HepG2 (cell line): Measurements from ENCODE around the gene CDCP1. TPM values are rescaled to one million over a fixed set of nuclear protein-coding genes. Genes with fewer than 3 reads are reported as not detected.

ENCODE experiments used
- ATF7-NPFF ChIP-seq: sonication (generic); formaldehyde crosslinking; IDR thresholded peaks from 2 replicates; pipeline ENCODE4 v1.8.1; 2023; ENCODE audit warnings: mild to moderate bottlenecking, low read depth, missing genetic modification reagents, moderate library complexity
- ATM ChIP-seq: fragments of 450-650 bp; IDR thresholded peaks from 2 replicates; pipeline ENCODE4 v1.7.1; 2017; ENCODE audit warnings: mild to moderate bottlenecking, borderline replicate concordance
- BHLHE40 ChIP-seq: IDR thresholded peaks from 2 replicates; pipeline ENCODE4 v1.6.1; 2011; ENCODE audit warnings: low read length, improper control_type of control experiment
- FOSL2 ChIP-seq: sonication (generic); formaldehyde crosslinking; IDR thresholded peaks from 2 replicates; pipeline ENCODE4 v1.4.0; 2020; ENCODE audit warnings: missing genetic modification reagents
- FOXA1 ChIP-seq, 2 experiments: fragments of 450-650 bp in 1 of 2; sonication (generic) in 1 of 2; formaldehyde crosslinking in 1 of 2; IDR thresholded peaks; 2 replicates each; pipeline versions ENCODE4 v1.4.0 to v1.6.1; 2016 to 2020; ENCODE audit warnings: missing genetic modification reagents in 1 of 2
- KDM4B ChIP-seq: sonication (generic); formaldehyde crosslinking; IDR thresholded peaks from 2 replicates; pipeline ENCODE4 v1.4.0; 2020; ENCODE audit warnings: missing genetic modification reagents
- KLF16 ChIP-seq, 2 experiments: sonication (generic) in 1 of 2; formaldehyde crosslinking in 1 of 2; IDR thresholded peaks; 2 replicates each; pipeline versions ENCODE4 v1.6.1 to v1.8.0; 2016 to 2023; ENCODE audit warnings: missing genetic modification reagents in 2 of 2, missing compliant biosample characterization in 1 of 2
- MXD4 ChIP-seq: IDR thresholded peaks from 2 replicates; pipeline ENCODE4 v1.6.1; 2016; ENCODE audit warnings: mild to moderate bottlenecking, missing biosample characterization, missing genetic modification reagents
- PAF1 ChIP-seq: IDR thresholded peaks from 2 replicates; pipeline ENCODE4 v1.6.1; 2016; ENCODE audit warnings: missing genetic modification reagents, missing compliant biosample characterization
- SIX1 ChIP-seq: sonication (generic); formaldehyde crosslinking; IDR thresholded peaks from 2 replicates; pipeline ENCODE4 v1.4.0; 2020; ENCODE audit warnings: missing genetic modification reagents, borderline replicate concordance
- SNAPC2 ChIP-seq: sonication (generic); formaldehyde crosslinking; IDR thresholded peaks from 2 replicates; pipeline ENCODE4 v1.8.1; 2022; ENCODE audit warnings: mild to moderate bottlenecking, missing genetic modification reagents
- SRSF1 ChIP-seq: fragments of 200-400 bp; formaldehyde crosslinking; optimal IDR thresholded peaks from 2 replicates; pipeline ENCODE3; 2017; ENCODE audit warnings: mild to moderate bottlenecking, low read depth, low read length, moderate library complexity
- TEAD3 ChIP-seq: optimal IDR thresholded peaks from 2 replicates; pipeline ENCODE3; 2016; ENCODE audit warnings: borderline replicate concordance
- ZFP1 ChIP-seq: IDR thresholded peaks from 2 replicates; pipeline ENCODE4 v1.6.1; 2016
- ZNF431 ChIP-seq: sonication (generic); formaldehyde crosslinking; IDR thresholded peaks from 2 replicates; pipeline ENCODE4 v1.9.0; 2022; ENCODE audit warnings: missing genetic modification reagents, low read depth, mild to moderate bottlenecking, borderline replicate concordance
- ZNF512B ChIP-seq: sonication (generic); formaldehyde crosslinking; IDR thresholded peaks from 2 replicates; pipeline ENCODE4 v1.5.1; 2020; ENCODE audit warnings: missing genetic modification reagents, mild to moderate bottlenecking, borderline replicate concordance
- ZNF614 ChIP-seq: IDR thresholded peaks from 2 replicates; pipeline ENCODE4 v1.6.1; 2018; ENCODE audit warnings: missing biosample characterization, missing genetic modification reagents, inconsistent platforms, borderline replicate concordance
- ZNF782 ChIP-seq: sonication (generic); formaldehyde crosslinking; IDR thresholded peaks from 2 replicates; pipeline ENCODE4 v1.4.0; 2020; ENCODE audit warnings: missing genetic modification reagents, mild to moderate bottlenecking, borderline replicate concordance
- polyA plus RNA-seq, 8 experiments: library from polyadenylated mRNA; depleted of rRNA in 3 of 8; stranded (reverse) in 7 of 8; unstranded in 1 of 8; fragments of >200 nt; fragmentation: Illumina TruSeq in 4 of 8; extraction: Trizol in 4 of 8; gene quantifications; 2 replicates each; pipeline versions ENCODE4 v1.2.1 to v1.2.3, GENCODE V29; 2011 to 2016; ENCODE audit warnings: low read depth in 4 of 8, missing spikeins in 1 of 8, mixed read lengths in 1 of 8; ENCODE audit not compliant: insufficient read depth in 1 of 8
- total RNA-seq, 5 experiments: library from RNA; depleted of rRNA; stranded (reverse); fragments of >200 nt; fragmentation: Illumina TruSeq; extraction: Trizol; gene quantifications; 2 replicates each; pipeline ENCODE4 v1.2.3, GENCODE V29; 2016; ENCODE audit warnings: low read depth in 1 of 5
- TF ChIP-seq, protein P1 (sequence below): sonication (generic); formaldehyde crosslinking; IDR thresholded peaks from 2 replicates; pipeline ENCODE4 v1.4.0; 2020; ENCODE audit warnings: missing genetic modification reagents, borderline replicate concordance
- TF ChIP-seq, protein P2 (sequence below): sonication (generic); formaldehyde crosslinking; IDR thresholded peaks from 2 replicates; pipeline ENCODE4 v1.5.0; 2020; ENCODE audit warnings: missing genetic modification reagents

The CDCP1 gene
- total and polyA plus RNA-seq, 2 of the 13 experiments (the other 11 are each of a cell fraction or from before 2014, with no cell fraction given): 0.11 to 0.18 TPM

GRCh38 chr3:45037720-45038455 lies 108.3 kb downstream of the CDCP1 start (continued):
- TF ChIP-seq, protein P1, sequence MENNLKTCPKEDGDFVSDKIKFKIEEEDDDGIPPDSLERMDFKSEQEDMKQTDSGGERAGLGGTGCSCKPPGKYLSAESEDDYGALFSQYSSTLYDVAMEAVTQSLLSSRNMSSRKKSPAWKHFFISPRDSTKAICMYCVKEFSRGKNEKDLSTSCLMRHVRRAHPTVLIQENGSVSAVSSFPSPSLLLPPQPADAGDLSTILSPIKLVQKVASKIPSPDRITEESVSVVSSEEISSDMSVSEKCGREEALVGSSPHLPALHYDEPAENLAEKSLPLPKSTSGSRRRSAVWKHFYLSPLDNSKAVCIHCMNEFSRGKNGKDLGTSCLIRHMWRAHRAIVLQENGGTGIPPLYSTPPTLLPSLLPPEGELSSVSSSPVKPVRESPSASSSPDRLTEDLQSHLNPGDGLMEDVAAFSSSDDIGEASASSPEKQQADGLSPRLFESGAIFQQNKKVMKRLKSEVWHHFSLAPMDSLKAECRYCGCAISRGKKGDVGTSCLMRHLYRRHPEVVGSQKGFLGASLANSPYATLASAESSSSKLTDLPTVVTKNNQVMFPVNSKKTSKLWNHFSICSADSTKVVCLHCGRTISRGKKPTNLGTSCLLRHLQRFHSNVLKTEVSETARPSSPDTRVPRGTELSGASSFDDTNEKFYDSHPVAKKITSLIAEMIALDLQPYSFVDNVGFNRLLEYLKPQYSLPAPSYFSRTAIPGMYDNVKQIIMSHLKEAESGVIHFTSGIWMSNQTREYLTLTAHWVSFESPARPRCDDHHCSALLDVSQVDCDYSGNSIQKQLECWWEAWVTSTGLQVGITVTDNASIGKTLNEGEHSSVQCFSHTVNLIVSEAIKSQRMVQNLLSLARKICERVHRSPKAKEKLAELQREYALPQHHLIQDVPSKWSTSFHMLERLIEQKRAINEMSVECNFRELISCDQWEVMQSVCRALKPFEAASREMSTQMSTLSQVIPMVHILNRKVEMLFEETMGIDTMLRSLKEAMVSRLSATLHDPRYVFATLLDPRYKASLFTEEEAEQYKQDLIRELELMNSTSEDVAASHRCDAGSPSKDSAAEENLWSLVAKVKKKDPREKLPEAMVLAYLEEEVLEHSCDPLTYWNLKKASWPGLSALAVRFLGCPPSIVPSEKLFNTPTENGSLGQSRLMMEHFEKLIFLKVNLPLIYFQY (CRISPR knock-in tag): 0 out of 2 replicates have a peak, but pooled peaks have one; percentile 54
- no peak for TF ChIP-seq SRSF1
- no peak for TF ChIP-seq ZNF782 (CRISPR knock-in tag)
- 0 out of 2 replicates have a peak, but pooled peaks have one; percentile 47 for TF ChIP-seq ZNF512B (CRISPR knock-in tag)
- TF ChIP-seq ZNF431 (CRISPR knock-in tag): no peak
- TF ChIP-seq SNAPC2 (CRISPR knock-in tag): no peak
- TF ChIP-seq ZFP1 (CRISPR knock-in tag): no peak
- TF ChIP-seq FOSL2: peak; percentile 58
- TF ChIP-seq ATM: no peak
- TF ChIP-seq TEAD3: peak; percentile 80
- TF ChIP-seq KLF16 (CRISPR knock-in tag; IDR thresholded peaks at IDR 0.05): 0 out of 4 replicates have a peak, but pooled peaks of 1 of the 2 experiments have one; percentile 53
- no peak for TF ChIP-seq FOXA1 (IDR thresholded peaks at IDR 0.05)
- TF ChIP-seq FOXA1 (CRISPR knock-in tag; IDR thresholded peaks at IDR 0.05): peak; percentile 28; the same call in 1 of the 2 replicates
- no peak for TF ChIP-seq KDM4B
- TF ChIP-seq PAF1: no peak
- peak; percentile 45; the same call in 1 of the 2 replicates for TF ChIP-seq ZNF614 (CRISPR knock-in tag)
- no peak for TF ChIP-seq SIX1 (CRISPR knock-in tag)
- TF ChIP-seq BHLHE40: 0 out of 2 replicates have a peak, but pooled peaks have one; percentile 26
- 0 out of 2 replicates have a peak, but pooled peaks have one; percentile 44 for TF ChIP-seq MXD4 (CRISPR knock-in tag)
- TF ChIP-seq, protein P2, sequence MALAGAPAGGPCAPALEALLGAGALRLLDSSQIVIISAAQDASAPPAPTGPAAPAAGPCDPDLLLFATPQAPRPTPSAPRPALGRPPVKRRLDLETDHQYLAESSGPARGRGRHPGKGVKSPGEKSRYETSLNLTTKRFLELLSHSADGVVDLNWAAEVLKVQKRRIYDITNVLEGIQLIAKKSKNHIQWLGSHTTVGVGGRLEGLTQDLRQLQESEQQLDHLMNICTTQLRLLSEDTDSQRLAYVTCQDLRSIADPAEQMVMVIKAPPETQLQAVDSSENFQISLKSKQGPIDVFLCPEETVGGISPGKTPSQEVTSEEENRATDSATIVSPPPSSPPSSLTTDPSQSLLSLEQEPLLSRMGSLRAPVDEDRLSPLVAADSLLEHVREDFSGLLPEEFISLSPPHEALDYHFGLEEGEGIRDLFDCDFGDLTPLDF (CRISPR knock-in tag): no peak
- TF ChIP-seq ATF7-NPFF (CRISPR knock-in tag): no peak
